ENCODE data around the gene C1QTNF12.
A peak's percentile ranks its signal among the peaks of the same experiment; 100 is the strongest.

The C1QTNF12 gene

GRCh38 chr1:1226566-1227362 is 19.8 kb downstream of the C1QTNF12 start:
- DNase-seq: no peak

- no peak for DNase-seq
These were observed 20.6 kb downstream of the C1QTNF12 start for GRCh38 chr1:1225913-1226312.

- DNase-seq: no peak
These were observed 21.2 kb downstream of the C1QTNF12 start for GRCh38 chr1:1225238-1225845.

GRCh38 chr1:1223891-1224290 is 22.6 kb downstream of the C1QTNF12 start:
- DNase-seq: no peak

DNA sequence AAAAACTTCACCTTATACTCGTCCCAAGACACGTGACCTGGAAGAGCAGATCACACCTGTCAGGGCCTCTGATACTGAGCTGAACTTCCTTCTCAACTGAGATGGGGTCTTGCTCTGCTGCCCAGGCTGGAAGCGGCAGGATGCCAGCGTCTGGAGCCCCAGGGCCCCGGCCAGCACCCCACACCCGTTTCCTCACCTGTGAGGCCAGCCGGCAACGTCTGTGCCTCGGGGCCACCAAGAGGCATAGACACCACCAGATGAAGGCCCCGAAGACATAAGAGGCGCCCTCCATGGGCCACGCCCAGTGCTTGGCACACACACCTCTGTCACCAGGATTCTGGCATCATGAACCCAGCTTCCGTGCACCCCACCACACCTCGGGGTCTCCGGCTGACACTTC is 23.2 kb downstream of the C1QTNF12 start:
- DNase-seq: no peak

DNA sequence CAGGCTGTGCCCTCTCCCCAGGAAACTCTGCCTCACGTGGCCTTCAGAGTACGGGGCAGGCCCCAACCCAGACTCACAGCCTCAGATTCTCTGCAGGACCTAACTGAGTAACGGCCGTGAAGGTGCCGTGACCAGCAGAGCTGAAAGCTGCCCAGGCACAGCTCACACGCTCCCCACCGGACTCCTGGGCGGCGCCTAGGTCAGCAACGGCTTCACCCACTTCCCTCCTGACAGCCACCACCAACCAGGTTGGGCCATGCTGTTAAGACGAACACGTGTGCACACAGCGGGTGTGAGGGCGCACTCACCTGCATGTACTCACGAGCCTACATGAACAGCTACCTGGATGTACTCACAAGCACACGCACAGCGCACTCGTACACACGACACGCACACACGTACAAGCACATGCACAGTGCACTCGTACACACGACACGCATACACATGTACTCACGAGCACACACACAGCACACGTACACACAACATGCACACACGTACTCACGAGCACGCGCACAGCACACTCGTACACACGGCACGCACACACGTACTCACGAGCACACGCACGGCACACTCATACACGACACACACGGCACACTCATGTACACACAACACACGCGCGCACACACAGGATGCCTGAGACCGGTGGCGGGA is 23.8 kb downstream of the C1QTNF12 start:
- no peak for DNase-seq

- no peak for DNase-seq
These were observed 24.5 kb downstream of the C1QTNF12 start for GRCh38 chr1:1221887-1222574.

GRCh38 chr1:1220197-1220596 is 26.3 kb downstream of the C1QTNF12 start:
- no peak for DNase-seq

GRCh38 chr1:1219341-1219740 is 27.2 kb downstream of the C1QTNF12 start:
- peak; percentile 62 for DNase-seq

DNA sequence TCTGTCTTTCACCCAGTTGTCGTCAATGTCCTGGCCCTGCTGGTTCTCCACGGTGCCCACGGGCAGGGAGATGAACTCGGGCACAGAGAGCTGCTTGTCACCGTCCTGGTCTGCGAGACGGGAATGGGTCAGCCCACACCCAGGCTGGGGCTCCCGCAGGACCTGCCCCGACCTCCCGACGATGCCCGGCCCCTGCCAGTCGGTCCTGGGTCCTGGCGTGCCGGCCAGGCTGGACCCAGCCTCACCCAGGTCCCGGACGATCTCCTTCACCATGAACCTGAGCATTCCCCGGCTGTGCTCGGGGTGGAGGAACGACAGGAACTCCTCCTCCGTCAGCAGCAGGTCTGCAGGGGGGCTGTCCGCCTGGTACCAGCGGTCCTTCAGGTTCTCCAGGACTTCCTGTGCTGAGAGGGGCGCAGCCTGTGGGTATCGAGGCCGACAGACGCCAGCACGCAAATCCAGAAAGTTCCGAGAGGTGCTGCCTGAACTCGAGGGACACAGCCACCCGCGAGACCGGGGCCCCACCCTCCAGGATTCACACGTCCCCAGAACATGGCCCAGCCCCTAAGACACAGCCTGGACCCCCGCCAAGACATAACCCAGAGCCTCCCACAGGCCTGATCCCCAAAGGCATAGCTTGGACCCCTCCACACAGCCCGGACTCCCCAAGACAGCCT is 27.9 kb downstream of the C1QTNF12 start:
- no peak for DNase-seq

GRCh38 chr1:1217621-1218523 is 28.6 kb downstream of the C1QTNF12 start:
- DNase-seq: peak; percentile 52

GRCh38 chr1:1216770-1217620 is 29.5 kb downstream of the C1QTNF12 start:
- DNase-seq: peak; percentile 68

DNA sequence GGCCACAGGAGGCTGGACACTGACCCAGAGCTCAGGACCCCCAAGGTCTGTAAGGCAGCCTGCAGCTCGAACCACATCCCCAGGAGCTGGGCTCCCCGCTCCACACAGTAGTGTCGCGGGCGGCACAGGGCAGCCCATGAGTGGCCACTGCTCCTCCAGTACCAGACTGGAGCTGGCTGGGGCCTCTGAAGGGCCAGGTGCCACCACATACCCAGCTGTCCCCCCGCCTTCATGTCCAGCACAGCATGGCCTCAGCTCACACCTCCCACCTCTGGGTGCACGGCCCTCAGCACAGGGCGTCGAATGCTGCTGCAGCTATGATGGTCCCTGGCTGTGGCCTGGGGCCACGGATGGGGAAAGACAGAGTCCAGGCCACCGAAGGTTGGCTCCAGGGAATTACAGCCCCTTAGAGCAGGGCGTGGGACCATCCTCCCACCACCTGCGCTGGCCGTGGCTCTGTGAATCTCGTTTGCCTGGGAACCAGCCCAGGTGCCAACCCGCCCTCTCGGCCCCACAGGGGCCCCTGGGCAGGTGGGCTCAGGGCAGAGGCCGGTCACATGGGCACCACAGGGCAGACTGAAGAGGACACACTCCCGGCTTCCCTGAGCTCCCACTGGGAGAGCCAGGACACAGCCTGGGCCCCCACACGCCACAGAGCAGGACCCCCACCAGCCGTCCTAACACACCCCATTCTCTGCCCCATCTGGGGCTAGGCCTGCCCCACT is 30.5 kb downstream of the C1QTNF12 start:
- no peak for DNase-seq

- no peak for DNase-seq
These were observed 31.3 kb downstream of the C1QTNF12 start for GRCh38 chr1:1215080-1215676.

DNA sequence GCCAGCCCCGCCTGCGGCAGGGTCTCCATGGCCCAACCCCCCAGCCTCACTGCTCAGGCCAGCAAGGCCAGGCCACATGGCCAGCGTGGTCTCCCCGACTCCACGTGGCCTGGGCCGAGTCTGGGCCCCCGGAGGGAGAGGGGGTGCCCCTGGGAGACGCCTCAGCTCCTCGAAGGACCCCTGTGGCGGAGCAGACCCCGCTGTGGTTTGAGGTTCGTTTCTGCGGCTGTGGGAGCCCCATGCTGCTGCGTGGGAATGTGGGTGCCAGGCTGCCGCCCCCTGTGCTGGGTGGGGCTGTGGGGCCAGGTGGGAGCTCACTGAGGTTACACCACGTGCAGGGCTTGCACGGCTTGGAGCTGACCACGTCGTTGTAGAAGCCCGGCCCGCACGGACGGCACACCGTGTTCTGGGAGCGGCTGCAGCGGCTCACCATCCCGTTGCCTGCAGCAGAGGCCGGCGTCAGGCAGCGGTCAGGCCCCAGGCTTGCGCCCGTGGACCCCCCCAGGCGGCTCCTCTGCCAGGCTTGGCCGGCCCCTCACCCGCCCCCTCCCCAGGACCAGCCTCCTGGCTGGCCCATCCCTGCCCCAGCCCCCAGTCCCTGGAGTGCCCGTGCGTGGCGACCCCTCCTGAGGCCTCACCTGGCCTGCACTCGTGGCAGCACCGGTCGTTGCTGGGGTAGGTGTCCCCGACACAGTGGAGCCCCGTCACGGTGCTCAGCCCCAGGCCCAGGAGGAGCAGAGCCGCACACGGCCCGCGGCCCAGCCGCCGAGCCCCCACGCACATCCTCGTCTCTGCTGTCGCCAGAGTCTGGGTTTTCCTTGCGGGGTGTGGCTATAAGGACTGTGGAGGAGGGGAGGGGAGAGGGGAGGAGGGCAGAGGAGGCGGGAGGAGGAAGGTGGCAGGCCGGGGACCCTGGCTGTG is 32.9 kb downstream of the C1QTNF12 start, which contains the start of gene TNFRSF4:
Gene TNFRSF4, minus strand, starts transcription at position 809 of the 921 bp plus-strand sequence. Its CDS starts 26 bp downstream, at position 783.
- peak; percentile 62 for DNase-seq

DNA sequence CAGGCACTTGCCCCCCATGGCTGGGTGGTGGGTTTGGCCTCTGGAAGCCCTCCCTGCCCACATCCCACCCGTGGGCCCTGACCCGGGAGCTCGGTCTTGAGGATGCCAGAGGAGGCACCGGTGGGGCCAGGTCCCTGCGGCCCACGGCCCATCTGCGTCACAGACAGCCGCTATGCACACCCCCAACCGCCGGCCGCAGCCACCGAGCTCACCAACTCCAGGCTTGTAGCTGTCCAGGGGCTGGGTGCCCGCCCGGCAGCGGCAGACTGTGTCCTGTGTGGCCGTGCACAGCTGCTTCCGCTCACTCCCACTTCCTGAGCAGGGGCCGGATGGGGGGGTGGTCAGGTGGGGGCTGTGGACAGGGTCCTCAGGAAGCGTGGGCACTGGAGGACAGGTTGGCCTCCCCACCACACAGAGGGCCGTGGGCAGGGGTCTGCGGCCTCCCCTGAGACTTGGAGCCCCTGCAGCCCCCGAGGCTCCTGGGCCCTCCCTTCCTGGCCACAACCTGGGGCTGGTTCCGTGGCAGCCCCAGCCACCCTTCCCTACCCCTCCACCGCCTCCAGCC is 33.7 kb downstream of the C1QTNF12 start:
- peak; percentile 63 for DNase-seq

GRCh38 chr1:1211541-1212441 is 34.7 kb downstream of the C1QTNF12 start:
- DNase-seq: peak; percentile 31
